Prostate gland (tissue), 2 donors: ENCODE measurements around the gene PPARA.

Experiments used
- POLR2A ChIP-seq: fragments of 450-650 bp; IDR thresholded peaks from one replicate; pipeline ENCODE4 v1.6.1; 2016; ENCODE audit warnings: antibody characterized with exemption, mild to moderate bottlenecking
- TF ChIP-seq, protein P1 (sequence below), 4 experiments: fragments of 200-600 bp in 2 of 4; fragments of 450-650 bp in 2 of 4; sonication (generic) in 2 of 4; IDR thresholded peaks; 1 replicate in 3 of 4; 2 replicates in 1 of 4; pipeline ENCODE4 v1.5.1; 2016 to 2019; ENCODE audit warnings: antibody characterized with exemption in 4 of 4, mild to moderate bottlenecking in 2 of 4, moderate library complexity in 2 of 4

DNA sequence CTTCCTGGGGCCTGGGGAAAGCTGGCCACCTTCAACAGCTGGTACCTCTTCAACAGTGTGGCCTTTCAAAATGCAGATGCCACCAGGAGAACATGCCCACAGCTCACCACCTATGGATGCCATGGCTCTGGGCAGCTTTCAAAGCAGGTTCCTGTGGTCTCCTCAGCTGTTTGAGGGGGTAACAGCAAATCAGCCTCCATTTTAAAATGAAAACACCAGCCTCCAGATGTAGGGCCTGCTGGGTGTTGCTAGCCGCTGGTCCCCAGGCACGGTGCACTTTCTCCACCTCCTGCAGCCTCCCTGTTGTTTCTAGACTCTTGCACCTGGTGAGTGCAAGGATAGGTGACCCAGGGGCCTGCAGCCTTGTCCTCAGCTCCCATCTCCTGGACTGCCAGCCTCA is 89.7 kb downstream of the PPARA start:
- TF ChIP-seq POLR2A = no peak
- TF ChIP-seq, protein P1, sequence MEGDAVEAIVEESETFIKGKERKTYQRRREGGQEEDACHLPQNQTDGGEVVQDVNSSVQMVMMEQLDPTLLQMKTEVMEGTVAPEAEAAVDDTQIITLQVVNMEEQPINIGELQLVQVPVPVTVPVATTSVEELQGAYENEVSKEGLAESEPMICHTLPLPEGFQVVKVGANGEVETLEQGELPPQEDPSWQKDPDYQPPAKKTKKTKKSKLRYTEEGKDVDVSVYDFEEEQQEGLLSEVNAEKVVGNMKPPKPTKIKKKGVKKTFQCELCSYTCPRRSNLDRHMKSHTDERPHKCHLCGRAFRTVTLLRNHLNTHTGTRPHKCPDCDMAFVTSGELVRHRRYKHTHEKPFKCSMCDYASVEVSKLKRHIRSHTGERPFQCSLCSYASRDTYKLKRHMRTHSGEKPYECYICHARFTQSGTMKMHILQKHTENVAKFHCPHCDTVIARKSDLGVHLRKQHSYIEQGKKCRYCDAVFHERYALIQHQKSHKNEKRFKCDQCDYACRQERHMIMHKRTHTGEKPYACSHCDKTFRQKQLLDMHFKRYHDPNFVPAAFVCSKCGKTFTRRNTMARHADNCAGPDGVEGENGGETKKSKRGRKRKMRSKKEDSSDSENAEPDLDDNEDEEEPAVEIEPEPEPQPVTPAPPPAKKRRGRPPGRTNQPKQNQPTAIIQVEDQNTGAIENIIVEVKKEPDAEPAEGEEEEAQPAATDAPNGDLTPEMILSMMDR (IDR thresholded peaks at IDR 0.05) = no peak
